Ishikawa (cell line): ENCODE results near the gene SON.

Experiments used
- EP300 ChIP-seq: IDR thresholded peaks from 2 replicates; pipeline ENCODE4 v1.6.1; 2012; ENCODE audit warnings: borderline replicate concordance
- FOXM1 ChIP-seq: IDR thresholded peaks from 2 replicates; pipeline ENCODE4 v1.6.1; 2012; ENCODE audit warnings: low read depth, borderline replicate concordance
- NFIC ChIP-seq: IDR thresholded peaks from 2 replicates; pipeline ENCODE4 v1.6.1; 2012
- RAD21 ChIP-seq: IDR thresholded peaks from 2 replicates; pipeline ENCODE4 v1.6.1; 2012; ENCODE audit warnings: low read depth
- YY1 ChIP-seq: IDR thresholded peaks from 2 replicates; pipeline ENCODE4 v1.6.1; 2012; ENCODE audit warnings: low read depth
- TF ChIP-seq, protein P1 (sequence below): IDR thresholded peaks from 2 replicates; pipeline ENCODE4 v1.6.1; 2012; ENCODE audit warnings: low read depth, mild to moderate bottlenecking

DNA sequence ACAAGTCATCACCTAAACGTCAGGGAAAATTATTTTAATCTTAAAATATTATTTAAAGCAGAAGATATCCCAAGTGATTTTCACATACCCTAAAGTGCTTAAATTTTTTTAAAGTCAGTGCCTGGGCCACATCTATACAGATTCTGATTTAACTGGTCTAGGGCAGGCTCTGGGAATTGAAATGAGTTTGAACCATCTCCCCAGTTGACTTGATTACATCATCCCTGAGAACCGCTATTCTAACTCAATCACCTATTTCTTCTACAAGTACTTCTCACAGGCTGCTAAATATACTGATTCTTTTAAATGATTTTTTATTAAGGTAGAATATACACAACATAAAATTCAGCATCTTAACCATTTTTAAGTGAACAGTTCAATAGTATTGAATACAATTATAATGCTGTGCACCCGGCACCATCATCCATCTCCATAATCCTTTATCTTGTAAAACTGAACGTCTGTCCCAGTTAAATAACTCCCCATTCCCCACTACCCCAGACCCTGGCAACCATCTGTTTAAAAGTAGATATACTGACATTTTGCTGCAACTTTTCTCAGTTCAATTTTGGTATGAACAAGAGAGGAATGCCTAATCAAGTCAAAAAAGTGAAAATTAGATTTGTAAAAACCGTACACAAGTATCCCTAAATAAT lies 20.4 kb upstream of the SON start:
- TF ChIP-seq YY1 = no peak
- TF ChIP-seq EP300 = no peak
- TF ChIP-seq, protein P1, sequence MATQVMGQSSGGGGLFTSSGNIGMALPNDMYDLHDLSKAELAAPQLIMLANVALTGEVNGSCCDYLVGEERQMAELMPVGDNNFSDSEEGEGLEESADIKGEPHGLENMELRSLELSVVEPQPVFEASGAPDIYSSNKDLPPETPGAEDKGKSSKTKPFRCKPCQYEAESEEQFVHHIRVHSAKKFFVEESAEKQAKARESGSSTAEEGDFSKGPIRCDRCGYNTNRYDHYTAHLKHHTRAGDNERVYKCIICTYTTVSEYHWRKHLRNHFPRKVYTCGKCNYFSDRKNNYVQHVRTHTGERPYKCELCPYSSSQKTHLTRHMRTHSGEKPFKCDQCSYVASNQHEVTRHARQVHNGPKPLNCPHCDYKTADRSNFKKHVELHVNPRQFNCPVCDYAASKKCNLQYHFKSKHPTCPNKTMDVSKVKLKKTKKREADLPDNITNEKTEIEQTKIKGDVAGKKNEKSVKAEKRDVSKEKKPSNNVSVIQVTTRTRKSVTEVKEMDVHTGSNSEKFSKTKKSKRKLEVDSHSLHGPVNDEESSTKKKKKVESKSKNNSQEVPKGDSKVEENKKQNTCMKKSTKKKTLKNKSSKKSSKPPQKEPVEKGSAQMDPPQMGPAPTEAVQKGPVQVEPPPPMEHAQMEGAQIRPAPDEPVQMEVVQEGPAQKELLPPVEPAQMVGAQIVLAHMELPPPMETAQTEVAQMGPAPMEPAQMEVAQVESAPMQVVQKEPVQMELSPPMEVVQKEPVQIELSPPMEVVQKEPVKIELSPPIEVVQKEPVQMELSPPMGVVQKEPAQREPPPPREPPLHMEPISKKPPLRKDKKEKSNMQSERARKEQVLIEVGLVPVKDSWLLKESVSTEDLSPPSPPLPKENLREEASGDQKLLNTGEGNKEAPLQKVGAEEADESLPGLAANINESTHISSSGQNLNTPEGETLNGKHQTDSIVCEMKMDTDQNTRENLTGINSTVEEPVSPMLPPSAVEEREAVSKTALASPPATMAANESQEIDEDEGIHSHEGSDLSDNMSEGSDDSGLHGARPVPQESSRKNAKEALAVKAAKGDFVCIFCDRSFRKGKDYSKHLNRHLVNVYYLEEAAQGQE = no peak
- no peak for TF ChIP-seq NFIC
- TF ChIP-seq FOXM1 = no peak
- no peak for TF ChIP-seq RAD21
